Body of pancreas (tissue), 4 donors: ENCODE results near the gene PCDHGC4. TPM values are rescaled to one million over a fixed set of nuclear protein-coding genes. Genes with fewer than 3 reads are reported as not detected.
A peak's percentile ranks its signal among the peaks of the same experiment; 100 is the strongest.

Experiments
- ATAC-seq: fragments of 150-250 bp; one replicate; pipeline ENCODE4 v1.9.1; 2016
- DNase-seq, 4 donors: peaks; one replicate each; pipeline ENCODE4 v3.0.0-alpha.2; 2019
- H3K27ac ChIP-seq, 4 donors: fragments of 200-600 bp; sonication (generic); 1 replicate in 3 of 4; 2 replicates in 1 of 4; pipeline versions ENCODE4 v1.5.1 to v1.6.1; 2016 to 2019; ENCODE audit warnings: mild to moderate bottlenecking in 1 of 4, mixed read lengths in 1 of 4, moderate library complexity in 1 of 4
- H3K27me3 ChIP-seq, 2 donors: fragments of 200-600 bp; sonication (generic); one replicate each; pipeline ENCODE4 v1.6.0; 2016; ENCODE audit warnings: mild to moderate bottlenecking in 1 of 2
- H3K36me3 ChIP-seq, 2 donors: fragments of 200-600 bp; sonication (generic); replicated peaks in 1 of 2; 2 replicates each; pipeline ENCODE4 v1.5.1; 2016; ENCODE audit warnings: low read depth in 2 of 2; ENCODE audit not compliant: insufficient read depth in 1 of 2
- H3K4me1 ChIP-seq: fragments of 200-600 bp; sonication (generic); one replicate; pipeline ENCODE4 v1.6.0; 2016
- H3K4me3 ChIP-seq, 2 donors: fragments of 200-600 bp; sonication (generic); 1 replicate in 1 of 2; 2 replicates in 1 of 2; pipeline ENCODE4 v1.5.1; 2016 to 2019
- H3K9me3 ChIP-seq, 3 donors: fragments of 200-600 bp; sonication (generic); 1 replicate in 2 of 3; 2 replicates in 1 of 3; pipeline ENCODE4 v1.5.1; 2016
- POLR2A ChIP-seq, 3 donors: fragments of 450-650 bp; IDR thresholded peaks; one replicate each; pipeline ENCODE4 v1.6.1; 2016; ENCODE audit warnings: antibody characterized with exemption in 3 of 3, mild to moderate bottlenecking in 2 of 3
- WGBS, 2 donors: methylation state at CpG; one replicate each; pipeline ENCODE4 v1.1.5; 2017; 5-methylcytosine and 5-hydroxymethylcytosine counted together
- intact Hi-C: fragments of 100-400 bp; cut with DNase I; formaldehyde crosslinking; loops from one replicate; pipeline ENCODE4 v1.15.1; 2023
- total RNA-seq, 2 donors: library from RNA; depleted of rRNA; stranded (reverse); fragments of >200 nt; gene quantifications; one replicate each; pipeline ENCODE4 v1.1.0, GENCODE V29; 2016
- TF ChIP-seq, protein P1 (sequence below), 7 experiments: fragments of 450-650 bp in 4 of 7; fragments of 200-600 bp in 3 of 7; sonication (generic) in 3 of 7; IDR thresholded peaks; one replicate each; pipeline ENCODE4 v1.5.1; 2016 to 2019; ENCODE audit warnings: antibody characterized with exemption in 7 of 7

Gene PCDHGC4
- total RNA-seq, 2 donors from 2014 or later: 1.6 to 2.0 TPM

DNA sequence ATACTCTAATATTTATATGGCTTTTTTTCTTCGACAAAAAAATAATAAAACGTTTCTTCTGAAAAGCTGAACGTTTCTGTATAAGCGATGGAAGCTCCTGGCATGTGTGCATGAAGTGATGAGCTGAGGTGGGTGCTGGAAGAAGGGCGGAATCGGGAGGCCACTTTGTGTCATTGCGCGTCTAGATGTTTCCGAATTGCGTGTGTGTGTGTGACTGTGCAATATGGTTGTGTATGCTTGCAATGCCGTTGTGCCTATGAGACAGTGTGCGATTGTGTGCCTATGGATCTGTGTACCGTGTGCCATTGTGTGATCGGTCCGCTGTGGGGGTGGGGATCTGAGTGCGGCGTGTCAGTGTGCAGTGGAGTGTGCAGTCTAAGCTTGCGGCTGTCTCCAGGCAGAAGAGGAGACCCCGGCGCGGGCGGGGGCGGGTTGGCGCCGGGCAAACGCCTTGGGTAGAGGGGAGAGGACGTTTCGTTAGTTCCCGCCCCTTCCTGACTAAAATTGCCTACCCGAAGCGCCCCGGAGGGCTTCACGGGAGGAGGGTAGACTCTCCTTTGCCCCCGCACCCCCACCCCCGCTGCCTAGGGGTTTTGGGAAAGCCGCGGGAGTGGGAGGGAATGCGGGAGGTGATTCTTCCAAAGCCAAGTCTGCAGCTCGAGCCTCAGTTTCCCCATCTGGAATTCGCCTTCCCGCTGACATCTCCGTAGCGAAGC, 28.2 kb downstream of the PCDHGC4 start:
- peak; percentile 44 to 53 (median 47) for DNase-seq
- H3K4me3 ChIP-seq: peak overlapping the region; percentile 11 to 56
- H3K36me3 ChIP-seq: peaks cover 0 to 13% of the 10 kb centered on the region in 2 donors
- H3K9me3 ChIP-seq: no peaks in the 10 kb centered on the region
- H3K27me3 ChIP-seq: no peaks in the 10 kb centered on the region
- WGBS, 2 donors: 4 to 9% methylated on average over 25 to 43 of the region's 43 CpGs
- intact Hi-C loops: loop anchor here (10.0 kb wide), 1 partner anchor 98 kb away; the partner anchor contains the start of genes PCDHGA10 and PCDHGB7
- H3K4me1 ChIP-seq: peaks cover 24% of the 10 kb centered on the region
- peak in 2 of 3 donors; percentile 25 to 27 for TF ChIP-seq POLR2A (IDR thresholded peaks at IDR 0.05)
- TF ChIP-seq, protein P1, sequence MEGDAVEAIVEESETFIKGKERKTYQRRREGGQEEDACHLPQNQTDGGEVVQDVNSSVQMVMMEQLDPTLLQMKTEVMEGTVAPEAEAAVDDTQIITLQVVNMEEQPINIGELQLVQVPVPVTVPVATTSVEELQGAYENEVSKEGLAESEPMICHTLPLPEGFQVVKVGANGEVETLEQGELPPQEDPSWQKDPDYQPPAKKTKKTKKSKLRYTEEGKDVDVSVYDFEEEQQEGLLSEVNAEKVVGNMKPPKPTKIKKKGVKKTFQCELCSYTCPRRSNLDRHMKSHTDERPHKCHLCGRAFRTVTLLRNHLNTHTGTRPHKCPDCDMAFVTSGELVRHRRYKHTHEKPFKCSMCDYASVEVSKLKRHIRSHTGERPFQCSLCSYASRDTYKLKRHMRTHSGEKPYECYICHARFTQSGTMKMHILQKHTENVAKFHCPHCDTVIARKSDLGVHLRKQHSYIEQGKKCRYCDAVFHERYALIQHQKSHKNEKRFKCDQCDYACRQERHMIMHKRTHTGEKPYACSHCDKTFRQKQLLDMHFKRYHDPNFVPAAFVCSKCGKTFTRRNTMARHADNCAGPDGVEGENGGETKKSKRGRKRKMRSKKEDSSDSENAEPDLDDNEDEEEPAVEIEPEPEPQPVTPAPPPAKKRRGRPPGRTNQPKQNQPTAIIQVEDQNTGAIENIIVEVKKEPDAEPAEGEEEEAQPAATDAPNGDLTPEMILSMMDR (IDR thresholded peaks at IDR 0.05): no peak
- peak overlapping the region; percentile 58 to 65 (median 59) for H3K27ac ChIP-seq
- peak; percentile 39 for ATAC-seq

DNA sequence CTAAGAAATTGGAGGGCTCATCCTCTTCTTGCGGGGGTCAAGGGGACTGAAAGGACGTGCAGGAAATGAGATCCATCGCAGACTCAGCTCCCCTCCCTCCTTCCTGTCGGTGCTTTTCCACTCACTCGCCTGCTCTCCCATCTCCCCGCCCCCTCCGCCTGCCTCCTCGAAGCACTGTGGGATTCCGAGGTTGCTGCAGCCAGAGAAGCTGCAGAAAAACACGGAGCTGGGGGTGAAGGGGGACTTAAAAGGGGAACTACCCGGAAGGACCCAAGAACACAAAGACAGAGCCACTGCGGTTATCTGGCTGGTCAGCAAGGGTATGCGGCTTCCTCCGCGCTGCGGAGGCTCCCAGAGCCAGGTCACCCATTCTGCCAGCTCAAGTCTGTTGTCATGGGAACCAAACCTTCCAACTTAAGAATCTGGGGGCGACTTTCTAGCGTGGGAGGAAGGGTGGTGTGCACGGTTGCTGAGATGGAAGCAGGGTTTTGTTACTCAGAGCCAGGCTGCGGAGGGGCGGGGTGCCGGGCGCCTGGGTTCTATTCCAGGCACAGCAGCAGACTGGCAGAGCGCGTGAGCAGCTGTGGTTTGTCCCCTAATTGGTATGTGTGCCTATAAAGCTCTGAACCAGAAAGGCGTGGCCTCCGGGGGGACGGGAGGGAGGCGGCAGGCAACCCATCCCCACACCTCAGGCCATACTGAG, 28.9 kb downstream of the PCDHGC4 start:
- Histone ChIP-seq H3K4me3 (peak overlapping the region in 1 of 2 donors; percentile 56), H3K27me3 (no peaks in the 10 kb centered on the region), H3K36me3 (peaks cover 0 to 13% of the 10 kb centered on the region in 2 donors), H3K27ac (peak overlapping the region; percentile 58 to 65 (median 59)), H3K4me1 (peaks cover 24% of the 10 kb centered on the region), H3K9me3 (no peaks in the 10 kb centered on the region)
- WGBS, 2 donors: 33 to 43% methylated on average over 28 of the region's 29 CpGs
- no peak for TF ChIP-seq POLR2A (IDR thresholded peaks at IDR 0.05)
- TF ChIP-seq, protein P1 (IDR thresholded peaks at IDR 0.05): no peak
- ATAC-seq (peak; percentile 38), DNase-seq (peak; percentile 56 to 76 (median 74))
- intact Hi-C loops: loop anchor here (10.0 kb wide), 1 partner anchor 99 kb away; the partner anchor contains the start of genes PCDHGA10 and PCDHGB7

DNA sequence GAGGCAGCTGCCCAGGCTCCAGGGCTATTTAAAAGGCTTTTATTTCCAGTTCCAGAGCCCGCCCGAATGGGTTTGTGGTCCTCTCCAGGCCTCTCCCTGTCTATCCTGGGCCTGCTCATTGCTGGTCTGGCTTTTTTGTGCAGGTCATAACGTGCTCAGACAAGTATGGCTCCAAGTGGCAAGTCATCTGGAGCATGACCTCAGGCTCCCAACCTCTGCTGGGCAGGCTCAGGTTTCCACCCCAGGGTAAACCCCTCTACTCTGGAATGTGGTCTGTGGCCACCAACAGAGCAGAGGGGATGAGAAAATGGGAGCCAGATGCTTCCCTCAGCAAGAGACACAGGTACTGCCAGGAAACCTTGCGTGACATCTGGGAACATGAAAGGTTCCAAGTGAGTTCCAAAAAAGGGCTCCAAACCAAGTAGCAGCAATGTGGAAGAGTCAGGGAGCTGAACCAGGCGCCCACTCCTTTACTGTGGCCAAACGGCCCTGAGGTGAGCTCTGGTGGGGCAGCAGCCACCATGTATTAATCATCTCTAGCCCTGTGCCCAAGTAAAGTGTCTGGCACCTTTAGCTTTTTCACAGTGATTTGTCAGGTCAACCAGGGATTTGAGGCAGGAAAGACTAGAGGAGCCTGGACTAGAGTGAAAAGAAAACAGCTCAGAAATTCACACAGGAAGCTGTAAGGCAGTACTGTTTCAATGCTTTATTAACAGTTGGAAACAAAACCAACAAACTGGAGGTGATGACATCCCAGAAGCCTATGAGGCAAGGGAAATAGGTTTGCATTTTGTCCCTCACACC, 29.7 kb downstream of the PCDHGC4 start:
- Histone ChIP-seq H3K4me3 (no peak overlapping the region), H3K27me3 (no peaks in the 10 kb centered on the region), H3K36me3 (peaks cover 0 to 13% of the 10 kb centered on the region in 2 donors), H3K27ac (peak overlapping the region in 3 of 4 donors; percentile 58 to 65 (median 60)), H3K4me1 (peaks cover 24% of the 10 kb centered on the region), H3K9me3 (no peaks in the 10 kb centered on the region)
- 71 to 75% methylated on average over 5 to 6 of the region's 6 CpGs for WGBS, 2 donors
- intact Hi-C loops: loop anchor here (10.0 kb wide), 1 partner anchor 100 kb away; the partner anchor contains the start of genes PCDHGA10 and PCDHGB7
- ATAC-seq: no peak
- TF ChIP-seq, protein P1 (IDR thresholded peaks at IDR 0.05): no peak
- TF ChIP-seq POLR2A (IDR thresholded peaks at IDR 0.05): no peak
- no peak for DNase-seq

DNA sequence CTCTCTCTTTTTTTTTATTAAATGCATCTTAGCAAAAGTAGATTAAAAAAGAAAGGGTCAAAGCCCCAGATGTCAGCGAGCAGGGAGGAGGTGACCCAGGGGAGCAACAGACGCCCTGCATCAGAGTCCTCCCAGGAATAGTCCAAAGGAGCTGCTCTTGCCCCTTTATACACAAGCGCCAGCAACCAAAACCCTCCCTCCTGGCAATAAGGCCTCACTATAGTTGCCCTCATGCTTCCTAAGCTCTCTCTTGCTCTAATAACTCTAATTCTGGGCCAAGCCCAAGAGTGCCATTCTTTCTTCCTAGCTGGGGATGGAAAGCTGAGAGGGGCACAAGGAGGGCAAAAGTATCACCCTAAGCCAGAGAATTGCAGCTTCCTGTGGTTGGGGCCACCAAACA, 30.3 kb downstream of the PCDHGC4 start:
- ATAC-seq (no peak), DNase-seq (no peak)
- H3K4me1 ChIP-seq: peaks cover 24% of the 10 kb centered on the region
- H3K27ac ChIP-seq: no peak overlapping the region
- H3K36me3 ChIP-seq: peaks cover 0 to 13% of the 10 kb centered on the region in 2 donors
- H3K9me3 ChIP-seq: no peaks in the 10 kb centered on the region
- TF ChIP-seq POLR2A (IDR thresholded peaks at IDR 0.05): no peak
- TF ChIP-seq, protein P1 (IDR thresholded peaks at IDR 0.05): no peak
- 90 to 92% methylated on average over 3 of the region's 3 CpGs for WGBS, 2 donors
- H3K27me3 ChIP-seq: no peaks in the 10 kb centered on the region
- intact Hi-C loops: loop anchor here (10.0 kb wide), 1 partner anchor 100 kb away; the partner anchor contains the start of genes PCDHGA10 and PCDHGB7
- H3K4me3 ChIP-seq: no peak overlapping the region
